Breast epithelium (tissue), 4 donors: ENCODE measurements around the gene ASTL. TPM values are rescaled to one million over a fixed set of nuclear protein-coding genes. Genes with fewer than 3 reads are reported as not detected.

Source experiments
- DNase-seq, 2 donors: peaks; one replicate each; pipeline ENCODE4 v3.0.0-alpha.2; 2019; ENCODE audit warnings: low spot score in 2 of 2
- H3K27ac ChIP-seq, 2 donors: fragments of 200-600 bp; sonication (generic) in 1 of 2; one replicate each; pipeline ENCODE4 v1.5.1; 2016 to 2019; ENCODE audit warnings: mild to moderate bottlenecking in 1 of 2
- H3K27me3 ChIP-seq, 2 donors: fragments of 200-600 bp; sonication (generic) in 1 of 2; one replicate each; pipeline versions ENCODE4 v1.5.1 to v1.6.0; 2017 to 2019; ENCODE audit warnings: control low read depth in 1 of 2, mild to moderate bottlenecking in 1 of 2
- H3K36me3 ChIP-seq: fragments of 200-600 bp; one replicate; pipeline ENCODE4 v1.5.1; 2019
- H3K4me1 ChIP-seq, 2 donors: fragments of 200-600 bp; sonication (generic); one replicate each; pipeline ENCODE4 v1.5.1; 2016 to 2019; ENCODE audit warnings: control low read depth in 1 of 2
- H3K4me3 ChIP-seq, 3 donors: fragments of 200-600 bp; sonication (generic); 1 replicate in 2 of 3; 2 replicates in 1 of 3; pipeline ENCODE4 v1.5.1; 2016 to 2019; ENCODE audit warnings: mild to moderate bottlenecking in 3 of 3, moderate library complexity in 2 of 3
- H3K9me3 ChIP-seq, 2 donors: fragments of 200-600 bp; sonication (generic) in 1 of 2; one replicate each; pipeline ENCODE4 v1.5.1; 2016 to 2019; ENCODE audit warnings: control low read depth in 1 of 2
- POLR2A ChIP-seq: fragments of 450-650 bp; IDR thresholded peaks from one replicate; pipeline ENCODE4 v1.6.1; 2016; ENCODE audit warnings: antibody characterized with exemption, mild to moderate bottlenecking, moderate library complexity
- POLR2AphosphoS5 ChIP-seq, 3 donors: sonication (generic); formaldehyde crosslinking; IDR thresholded peaks; one replicate each; pipeline ENCODE4 v1.6.1; 2017; ENCODE audit warnings: antibody characterized with exemption in 3 of 3
- intact Hi-C: fragments of 100-400 bp; cut with DNase I; formaldehyde crosslinking; loops from one replicate; pipeline ENCODE4 v1.15.1; 2023; ENCODE audit warnings: low total_unique reads
- total RNA-seq, 3 donors: library from RNA; depleted of rRNA; stranded (reverse); fragments of >200 nt; gene quantifications; one replicate each; pipeline ENCODE4 v1.1.0, GENCODE V29; 2016
- TF ChIP-seq, protein P1 (sequence below), 3 donors: fragments of 450-650 bp; IDR thresholded peaks; one replicate each; pipeline ENCODE4 v1.5.1; 2016 to 2017; ENCODE audit warnings: antibody characterized with exemption in 3 of 3, mild to moderate bottlenecking in 3 of 3, moderate library complexity in 3 of 3

Gene ASTL
- total RNA-seq, 3 donors from 2014 or later = 0.32 TPM; not detected in 2

DNA sequence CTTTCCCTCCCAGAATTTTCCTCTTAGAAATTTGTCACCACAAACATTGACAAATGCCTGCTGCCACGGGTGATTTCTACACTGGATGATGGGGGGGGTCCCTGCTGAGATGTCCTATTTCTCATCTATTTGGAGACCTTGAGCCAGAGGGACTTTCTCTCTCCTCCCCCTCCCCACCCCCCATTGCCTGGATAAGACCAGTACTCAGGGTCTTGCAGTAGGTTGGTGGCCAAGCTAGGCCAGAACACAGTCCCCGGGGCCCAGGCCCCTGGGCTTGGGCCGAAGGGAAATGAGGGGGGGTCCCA, 7.5 kb upstream of the ASTL start:
- Histone ChIP-seq H3K9me3 (no peaks in the 10 kb centered on the region), H3K4me3 (peak overlapping the region; percentile 47 to 95 (median 69)), H3K27me3 (no peaks in the 10 kb centered on the region), H3K27ac (peak overlapping the region; percentile 88 to 89), H3K4me1 (peaks cover 11 to 22% of the 10 kb centered on the region in 2 donors), H3K36me3 (no peaks in the 10 kb centered on the region)
- no peak for DNase-seq
- TF ChIP-seq POLR2AphosphoS5 (IDR thresholded peaks at IDR 0.05) = no peak
- TF ChIP-seq POLR2A = no peak
- TF ChIP-seq, protein P1, sequence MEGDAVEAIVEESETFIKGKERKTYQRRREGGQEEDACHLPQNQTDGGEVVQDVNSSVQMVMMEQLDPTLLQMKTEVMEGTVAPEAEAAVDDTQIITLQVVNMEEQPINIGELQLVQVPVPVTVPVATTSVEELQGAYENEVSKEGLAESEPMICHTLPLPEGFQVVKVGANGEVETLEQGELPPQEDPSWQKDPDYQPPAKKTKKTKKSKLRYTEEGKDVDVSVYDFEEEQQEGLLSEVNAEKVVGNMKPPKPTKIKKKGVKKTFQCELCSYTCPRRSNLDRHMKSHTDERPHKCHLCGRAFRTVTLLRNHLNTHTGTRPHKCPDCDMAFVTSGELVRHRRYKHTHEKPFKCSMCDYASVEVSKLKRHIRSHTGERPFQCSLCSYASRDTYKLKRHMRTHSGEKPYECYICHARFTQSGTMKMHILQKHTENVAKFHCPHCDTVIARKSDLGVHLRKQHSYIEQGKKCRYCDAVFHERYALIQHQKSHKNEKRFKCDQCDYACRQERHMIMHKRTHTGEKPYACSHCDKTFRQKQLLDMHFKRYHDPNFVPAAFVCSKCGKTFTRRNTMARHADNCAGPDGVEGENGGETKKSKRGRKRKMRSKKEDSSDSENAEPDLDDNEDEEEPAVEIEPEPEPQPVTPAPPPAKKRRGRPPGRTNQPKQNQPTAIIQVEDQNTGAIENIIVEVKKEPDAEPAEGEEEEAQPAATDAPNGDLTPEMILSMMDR (IDR thresholded peaks at IDR 0.05) = no peak
- intact Hi-C loops = no loop called here

DNA sequence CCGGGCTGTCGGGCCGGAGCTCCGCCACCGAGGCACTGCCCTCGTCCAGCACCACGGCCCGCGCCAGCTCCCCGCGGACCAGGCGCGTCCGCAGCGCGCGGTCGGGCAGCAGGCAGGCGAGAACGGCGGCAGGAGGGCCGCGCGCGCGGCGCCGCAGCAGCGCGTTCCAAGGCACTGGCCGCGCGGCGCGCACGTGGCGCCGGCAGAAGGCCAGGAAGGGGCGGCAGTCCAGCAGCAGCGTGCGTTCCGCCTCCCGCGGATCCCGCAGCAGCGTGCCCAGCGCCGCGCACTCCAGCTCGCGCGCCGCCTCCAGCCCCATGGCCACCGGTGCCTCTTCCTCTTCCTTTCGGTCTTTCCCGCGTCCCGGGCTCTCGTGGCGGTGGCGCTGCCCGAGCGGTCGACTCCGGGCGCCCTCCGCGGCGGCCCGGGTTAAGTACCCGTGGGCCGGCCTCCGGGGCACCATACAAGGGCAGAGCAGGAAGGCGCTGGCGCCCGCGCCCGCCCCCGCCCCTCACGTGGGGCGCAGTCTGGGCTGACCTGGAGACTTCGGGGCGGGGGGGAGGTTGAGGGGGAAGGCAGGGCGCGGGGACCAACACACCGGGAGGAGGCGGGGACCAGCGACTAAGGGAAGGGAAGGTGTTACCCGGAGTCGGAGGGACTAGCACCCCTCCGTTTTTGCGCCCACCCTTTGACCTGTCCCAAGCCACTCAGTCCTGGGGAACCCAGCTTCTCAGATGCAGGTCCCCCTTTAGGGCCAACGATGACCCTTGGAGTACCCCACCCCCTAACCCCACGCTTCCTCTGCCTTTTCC, 6.9 kb upstream of the ASTL start, which contains the start of gene DUSP2:
DUSP2 (minus strand) TSS at position 405 of the 812 bp plus-strand sequence; CDS start at position 319, 86 bp downstream.
- H3K4me3 ChIP-seq = peak within 1 kb of the TSS; percentile 47 to 95 (median 69)
- H3K27me3 ChIP-seq = no peaks in the 10 kb centered on the region
- H3K9me3 ChIP-seq = no peaks in the 10 kb centered on the region
- peak within 1 kb of the TSS; percentile 88 to 89 for H3K27ac ChIP-seq
- TF ChIP-seq POLR2AphosphoS5 (IDR thresholded peaks at IDR 0.05) (peak in 2 of 3 donors; percentile 45 to 50), POLR2A (no peak)
- TF ChIP-seq, protein P1 (IDR thresholded peaks at IDR 0.05) = no peak
- H3K36me3 ChIP-seq = no peaks in the 10 kb centered on the region
- H3K4me1 ChIP-seq = peaks cover 11 to 22% of the 10 kb centered on the region in 2 donors
- intact Hi-C loops = no loop called here
- DNase-seq = peak; percentile 63 to 89

DNA sequence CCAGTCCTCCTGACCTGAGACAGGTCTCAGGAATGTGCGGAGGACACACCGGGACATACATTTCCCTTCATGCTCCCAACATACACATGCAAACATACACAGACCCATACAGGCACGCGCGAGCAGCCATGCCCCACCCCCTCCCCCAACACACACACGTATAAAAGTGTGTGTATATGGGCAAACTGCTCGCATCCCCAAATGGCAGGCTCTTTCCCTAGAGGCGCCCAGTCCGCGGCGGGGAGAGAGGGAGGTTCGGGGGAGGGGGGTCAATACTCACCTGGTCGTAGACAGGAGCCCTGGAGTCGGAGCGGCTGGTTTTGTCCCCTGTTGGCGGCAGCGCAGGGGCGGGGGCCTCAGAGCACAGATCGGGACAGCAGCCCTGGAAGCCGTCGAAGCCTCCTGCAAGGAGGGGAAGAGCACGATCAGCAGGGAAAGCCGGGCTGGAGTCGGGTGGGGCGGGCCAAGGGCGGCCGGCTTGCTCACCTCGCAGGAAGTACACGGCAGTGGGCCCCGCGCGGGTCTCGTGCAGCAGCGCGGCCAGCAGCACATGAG, 6.3 kb upstream of the ASTL start:
- Histone ChIP-seq H3K27me3 (no peaks in the 10 kb centered on the region), H3K4me1 (peaks cover 11 to 22% of the 10 kb centered on the region in 2 donors), H3K27ac (peak overlapping the region; percentile 88 to 89), H3K36me3 (no peaks in the 10 kb centered on the region), H3K9me3 (no peaks in the 10 kb centered on the region), H3K4me3 (peak overlapping the region; percentile 47 to 95 (median 69))
- TF ChIP-seq POLR2AphosphoS5 (IDR thresholded peaks at IDR 0.05) = no peak
- no peak for TF ChIP-seq POLR2A
- DNase-seq = no peak
- intact Hi-C loops = no loop called here

- H3K4me1 ChIP-seq = peaks cover 11 to 22% of the 10 kb centered on the region in 2 donors
- peak overlapping the region; percentile 47 to 95 (median 69) for H3K4me3 ChIP-seq
- DNase-seq = no peak
- no peaks in the 10 kb centered on the region for H3K36me3 ChIP-seq
- H3K27me3 ChIP-seq = no peaks in the 10 kb centered on the region
- intact Hi-C loops = no loop called here
- TF ChIP-seq, protein P1 (IDR thresholded peaks at IDR 0.05) = peak in 2 of 3 donors; percentile 24 to 35
- TF ChIP-seq POLR2AphosphoS5 (IDR thresholded peaks at IDR 0.05) (no peak), POLR2A (no peak)
- H3K9me3 ChIP-seq = no peaks in the 10 kb centered on the region
- H3K27ac ChIP-seq = peak overlapping the region in 1 of 2 donors; percentile 3
Measured at GRCh38 chr2:96143848-96144480, 5.7 kb upstream of the ASTL start.

DNA sequence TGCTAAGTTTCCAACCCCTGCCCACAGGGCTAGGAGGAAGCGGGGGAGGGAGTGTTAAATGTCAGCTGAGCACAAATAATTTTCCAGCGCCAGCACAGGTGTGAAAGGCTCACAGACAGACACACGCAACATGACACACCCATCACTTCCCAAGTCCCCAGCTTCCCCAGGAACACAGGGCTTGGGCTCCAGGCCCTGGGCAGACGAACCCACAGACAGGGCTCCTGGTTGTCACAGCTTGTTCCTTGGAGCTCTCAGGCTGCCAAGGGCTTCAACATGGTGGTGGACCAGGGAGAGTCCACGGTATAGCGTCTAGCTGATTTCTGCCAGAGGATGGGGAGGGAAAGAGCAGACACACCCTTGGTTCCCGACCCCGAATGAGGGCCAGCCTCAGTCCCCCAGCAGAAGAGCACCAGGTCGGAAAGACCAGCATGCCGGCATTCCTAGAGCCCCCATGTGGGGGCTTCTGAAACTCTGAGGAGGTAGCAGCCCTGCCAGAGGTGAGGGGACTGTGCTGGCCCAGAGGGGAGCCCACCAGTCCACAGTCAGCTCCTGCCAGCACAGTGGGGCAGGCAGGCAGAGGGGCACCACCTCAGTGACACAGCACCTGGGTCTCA, 5.0 kb upstream of the ASTL start:
- TF ChIP-seq POLR2AphosphoS5 (IDR thresholded peaks at IDR 0.05) = no peak
- TF ChIP-seq, protein P1 (IDR thresholded peaks at IDR 0.05) = no peak
- TF ChIP-seq POLR2A = no peak
- H3K4me3 ChIP-seq = peak overlapping the region in 2 of 3 donors; percentile 69 to 95
- H3K4me1 ChIP-seq = peaks cover 11 to 20% of the 10 kb centered on the region in 2 donors
- no peak for DNase-seq
- H3K27me3 ChIP-seq = no peaks in the 10 kb centered on the region
- H3K27ac ChIP-seq = peak overlapping the region in 1 of 2 donors; percentile 3
- intact Hi-C loops = no loop called here
- no peaks in the 10 kb centered on the region for H3K36me3 ChIP-seq
- H3K9me3 ChIP-seq = no peaks in the 10 kb centered on the region
